HEK293T (cell line): Measurements from ENCODE around the gene GSTO2.

Source experiments
- CTCF ChIA-PET: fragments of 350-600 bp; formaldehyde crosslinking; extraction: SDS; loops from one replicate; lab custom pipeline; 2021; ENCODE audit warnings: antibody characterized with exemption, inconsistent platforms; lab: Yijun Ruan, JAX
- POLR2A ChIA-PET: fragments of 350-600 bp; formaldehyde crosslinking; extraction: SDS; loops from one replicate; lab custom pipeline; 2020; ENCODE audit warnings: antibody characterized with exemption, inconsistent platforms; lab: Yijun Ruan, JAX
- DNase-seq: peaks from one replicate; pipeline ENCODE4 v3.0.0; 2012; ENCODE audit warnings: mixed read lengths; ENCODE audit errors: extremely low spot score
- ARNT ChIP-seq: fragments of 450-650 bp; IDR thresholded peaks from 2 replicates; pipeline ENCODE4 v1.6.1; 2017; ENCODE audit warnings: mild to moderate bottlenecking
- BHLHE40 ChIP-seq: fragments of 450-650 bp; IDR thresholded peaks from 2 replicates; pipeline ENCODE4 v1.6.1; 2016; ENCODE audit warnings: mild to moderate bottlenecking, moderate library complexity, borderline replicate concordance
- CTBP1 ChIP-seq: fragments of 450-650 bp; IDR thresholded peaks from 2 replicates; pipeline ENCODE4 v1.6.1; 2016; ENCODE audit warnings: borderline replicate concordance
- ELF4 ChIP-seq: fragments of 450-650 bp; IDR thresholded peaks from 2 replicates; pipeline ENCODE4 v1.6.1; 2017; ENCODE audit warnings: antibody characterized with exemption
- FOXA1 ChIP-seq: fragments of 450-650 bp; IDR thresholded peaks from 2 replicates; pipeline ENCODE4 v1.6.1; 2016; ENCODE audit warnings: mild to moderate bottlenecking
- FOXK2 ChIP-seq: fragments of 450-650 bp; IDR thresholded peaks from 2 replicates; pipeline ENCODE4 v1.6.1; 2016; ENCODE audit warnings: mild to moderate bottlenecking
- FOXM1 ChIP-seq: fragments of 450-650 bp; IDR thresholded peaks from 2 replicates; pipeline ENCODE4 v1.6.1; 2017; ENCODE audit warnings: mild to moderate bottlenecking, borderline replicate concordance
- HDGF ChIP-seq: fragments of 450-650 bp; IDR thresholded peaks from 2 replicates; pipeline ENCODE4 v1.6.1; 2017; ENCODE audit warnings: antibody characterized with exemption, borderline replicate concordance
- L3MBTL2 ChIP-seq: fragments of 450-650 bp; conservative IDR thresholded peaks from 2 replicates; pipeline ENCODE4 v1.6.1; 2016; ENCODE audit warnings: mild to moderate bottlenecking
- LEF1 ChIP-seq: fragments of 450-650 bp; IDR thresholded peaks from 2 replicates; pipeline ENCODE4 v1.6.1; 2017; ENCODE audit warnings: mild to moderate bottlenecking, borderline replicate concordance
- NFRKB ChIP-seq: fragments of 450-650 bp; IDR thresholded peaks from 2 replicates; pipeline ENCODE4 v1.6.1; 2016; ENCODE audit warnings: mild to moderate bottlenecking, moderate library complexity
- PKNOX1 ChIP-seq: fragments of 450-650 bp; IDR thresholded peaks from 2 replicates; pipeline ENCODE4 v1.6.1; 2016
- SP1 ChIP-seq: fragments of 450-650 bp; IDR thresholded peaks from 2 replicates; pipeline ENCODE4 v1.6.1; 2017
- SUZ12 ChIP-seq: fragments of 450-650 bp; IDR thresholded peaks from 2 replicates; pipeline ENCODE4 v1.6.1; 2016; ENCODE audit warnings: mild to moderate bottlenecking
- TARDBP ChIP-seq: fragments of 450-650 bp; IDR thresholded peaks from 2 replicates; pipeline ENCODE4 v1.6.1; 2016
- ZNF384 ChIP-seq: fragments of 450-650 bp; IDR thresholded peaks from 2 replicates; pipeline ENCODE4 v1.6.1; 2016

The GSTO2 gene

GRCh38 chr10:104256335-104256961, 12.5 kb upstream of the GSTO2 start:
- CTCF ChIA-PET: interaction anchor here (0.9 to 2.1 kb wide), 3 partner anchors 18 to 280 kb away, joined by 3 to 12 read pairs (median 5); no protein-coding TSS in a partner anchor
- no peak for TF ChIP-seq HDGF
- TF ChIP-seq SP1: no peak
- no peak for TF ChIP-seq L3MBTL2
- TF ChIP-seq ELF4: no peak
- TF ChIP-seq FOXK2: no peak
- no peak for TF ChIP-seq SUZ12
- POLR2A ChIA-PET: interaction anchor here (0.7 to 3.4 kb wide), 3 partner anchors 13 to 78 kb away, joined by 4 to 23 read pairs (median 13); partner anchors contain the start of gene GSTO2
- DNase-seq: no peak

- ChIA-PET POLR2A (interaction anchor here (3.4 kb wide), 1 partner anchor 12 kb away, joined by 23 read pairs; the partner anchor contains the start of gene GSTO2), CTCF (interaction anchor here (0.9 to 2.1 kb wide), 2 partner anchors 17 to 34 kb away, joined by 3 to 12 read pairs; no protein-coding TSS in a partner anchor)
- no peak for DNase-seq
- TF ChIP-seq SUZ12: no peak
- TF ChIP-seq NFRKB: no peak
- no peak for TF ChIP-seq TARDBP
- no peak for TF ChIP-seq FOXK2
- TF ChIP-seq HDGF: no peak
- no peak for TF ChIP-seq PKNOX1
- no peak for TF ChIP-seq ZNF384
- no peak for TF ChIP-seq ELF4
- no peak for TF ChIP-seq LEF1
- no peak for TF ChIP-seq FOXA1
- TF ChIP-seq FOXM1: no peak
- no peak for TF ChIP-seq SP1
- no peak for TF ChIP-seq L3MBTL2
- TF ChIP-seq ARNT: no peak
- TF ChIP-seq CTBP1: no peak
- TF ChIP-seq BHLHE40: no peak
These were observed 11.7 kb upstream of the GSTO2 start for GRCh38 chr10:104257235-104257634.

GRCh38 chr10:104258209-104258608, 10.8 kb upstream of the GSTO2 start:
- DNase-seq: no peak
- ChIA-PET POLR2A (no interaction called here), CTCF (no interaction called here)
- TF ChIP-seq BHLHE40 (no peak), FOXM1 (no peak), ELF4 (no peak), SP1 (no peak), FOXK2 (no peak), HDGF (no peak), SUZ12 (no peak), ZNF384 (no peak), CTBP1 (no peak), TARDBP (no peak), PKNOX1 (no peak)

- no peak for DNase-seq
- TF ChIP-seq ELF4: no peak
- no peak for TF ChIP-seq SUZ12
- no peak for TF ChIP-seq CTBP1
- no peak for TF ChIP-seq L3MBTL2
- TF ChIP-seq NFRKB: no peak
- no peak for TF ChIP-seq FOXK2
- TF ChIP-seq PKNOX1: no peak
- TF ChIP-seq FOXM1: no peak
- no peak for TF ChIP-seq SP1
- TF ChIP-seq BHLHE40: no peak
- TF ChIP-seq TARDBP: no peak
- TF ChIP-seq HDGF: no peak
- no peak for TF ChIP-seq ARNT
- ChIA-PET POLR2A (no interaction called here), CTCF (no interaction called here)
These were observed 9.5 kb upstream of the GSTO2 start for GRCh38 chr10:104259456-104259855.

- DNase-seq: no peak
- CTCF ChIA-PET: interaction anchor here (1.5 kb wide), 1 partner anchor 14 kb away, joined by 4 read pairs; no protein-coding TSS in a partner anchor
- POLR2A ChIA-PET: no interaction called here
- TF ChIP-seq FOXM1: no peak
- TF ChIP-seq FOXK2: no peak
- TF ChIP-seq LEF1: no peak
- no peak for TF ChIP-seq SUZ12
- TF ChIP-seq ELF4: no peak
These were observed 8.8 kb upstream of the GSTO2 start for GRCh38 chr10:104259999-104260774.

- CTCF ChIA-PET: interaction anchor here (1.5 kb wide), 1 partner anchor 14 kb away, joined by 4 read pairs; no protein-coding TSS in a partner anchor
- POLR2A ChIA-PET: no interaction called here
- no peak for DNase-seq
These were observed 8.2 kb upstream of the GSTO2 start for GRCh38 chr10:104260775-104261115.

More at GRCh38 chr10:104260775-104261115, 8.2 kb upstream of the GSTO2 start:
- TF ChIP-seq ZNF384 (no peak), LEF1 (no peak), CTBP1 (no peak), NFRKB (no peak), HDGF (no peak), FOXA1 (no peak), L3MBTL2 (no peak), BHLHE40 (no peak), FOXK2 (no peak), FOXM1 (no peak), SP1 (no peak), PKNOX1 (no peak), ELF4 (no peak), SUZ12 (no peak), TARDBP (no peak), ARNT (no peak)
